Superior temporal gyrus (tissue), 1 donor: ENCODE data around the gene UPF1.

ENCODE experiments used
- DNase-seq: peaks from one replicate; pipeline ENCODE4 v3.0.0-alpha.2; 2016; ENCODE audit errors: extremely low spot score

UPF1 gene

DNA sequence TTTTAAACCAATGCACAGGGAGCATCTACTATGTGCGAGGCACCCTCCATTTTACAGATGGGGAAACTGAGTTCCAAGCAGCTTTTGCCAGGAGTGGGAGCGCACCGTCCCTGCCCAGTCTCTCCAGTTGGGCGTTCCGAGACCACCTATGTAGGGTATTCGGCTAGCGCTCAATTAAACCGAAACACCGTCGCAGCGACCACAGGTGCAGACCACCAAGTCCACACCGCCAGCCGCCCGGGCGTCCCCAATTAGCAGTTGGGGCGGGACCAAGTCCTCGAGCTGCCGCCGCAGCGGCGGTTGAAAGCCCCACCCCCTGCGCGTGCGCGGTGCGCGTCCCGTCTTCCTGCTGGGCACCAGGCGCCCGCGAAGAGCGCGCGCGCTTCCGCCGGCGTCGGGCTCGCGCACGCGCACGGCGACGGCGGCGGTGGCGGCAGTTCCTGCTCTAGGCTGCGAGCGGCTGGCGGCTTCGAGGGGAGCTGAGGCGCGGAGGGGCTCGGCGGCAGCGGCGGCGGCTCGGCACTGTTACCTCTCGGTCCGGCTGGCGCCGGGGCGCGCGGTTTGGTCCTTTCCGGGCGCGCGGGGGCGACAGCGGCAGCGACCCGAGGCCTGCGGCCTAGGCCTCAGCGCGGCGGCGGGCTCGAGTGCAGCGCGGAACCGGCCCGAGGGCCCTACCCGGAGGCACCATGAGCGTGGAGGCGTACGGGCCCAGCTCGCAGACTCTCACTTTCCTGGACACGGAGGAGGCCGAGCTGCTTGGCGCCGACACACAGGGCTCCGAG is at the start of gene UPF1:
UPF1 (plus strand) TSS at position 436 of the 782 bp plus-strand sequence; CDS start at position 687, 251 bp downstream.
- peak; percentile 91 for DNase-seq

GRCh38 chr19:18782559-18783225 is 49.1 kb upstream of the UPF1 start:
- no peak for DNase-seq

GRCh38 chr19:18783958-18784785 is 47.6 kb upstream of the UPF1 start:
- DNase-seq = no peak

DNA sequence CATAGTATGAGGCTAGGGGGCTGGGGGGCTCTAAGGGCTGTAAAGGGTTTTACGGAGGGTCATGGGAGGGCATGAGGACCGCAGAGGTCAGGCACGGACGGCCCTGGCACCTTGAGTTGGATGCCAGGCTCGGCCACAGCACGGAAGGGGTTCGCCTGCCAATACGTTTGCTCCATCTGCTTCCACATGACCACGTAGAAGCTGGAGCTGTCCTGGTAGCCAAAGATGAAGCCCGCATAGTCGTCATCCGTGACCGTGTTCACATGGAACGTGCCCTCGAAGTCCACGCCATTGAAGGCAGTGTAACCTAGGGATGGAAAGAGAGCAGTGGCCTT is 47.0 kb upstream of the UPF1 start:
- no peak for DNase-seq

GRCh38 chr19:18785179-18786124 is 46.3 kb upstream of the UPF1 start:
- DNase-seq = no peak

- no peak for DNase-seq
These were observed 43.0 kb upstream of the UPF1 start for GRCh38 chr19:18788529-18789421.

GRCh38 chr19:18789422-18789869 is 42.3 kb upstream of the UPF1 start:
- DNase-seq = no peak

GRCh38 chr19:18789883-18790565 is 41.7 kb upstream of the UPF1 start:
- DNase-seq = no peak

- no peak for DNase-seq
These were observed 41.0 kb upstream of the UPF1 start, which contains the start of gene COMP for GRCh38 chr19:18790566-18791314. Gene COMP (minus strand): TSS chr19:18791305. CDS start chr19:18791269, 36 bp downstream.

GRCh38 chr19:18791315-18791678 is 40.5 kb upstream of the UPF1 start:
- DNase-seq = no peak

DNA sequence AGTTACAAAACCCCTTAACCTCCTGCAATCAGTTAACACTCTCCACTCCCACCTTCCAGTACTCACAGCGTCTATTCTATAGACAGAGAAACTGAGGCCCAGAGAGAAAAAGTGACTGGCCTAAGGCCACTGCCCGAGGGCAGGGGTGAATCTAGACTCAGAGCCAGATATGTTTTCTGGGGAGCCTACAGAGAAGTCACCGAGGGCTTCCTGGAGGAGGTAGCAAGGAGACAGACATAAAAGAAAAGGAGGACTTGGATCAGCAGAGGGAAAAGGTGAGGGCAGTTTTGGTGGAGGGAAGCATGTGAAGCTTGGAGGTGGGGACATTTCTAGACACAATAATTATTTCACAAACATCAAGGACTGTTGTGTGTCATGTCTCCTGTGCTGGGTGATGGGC is 39.1 kb upstream of the UPF1 start:
- DNase-seq = no peak

DNA sequence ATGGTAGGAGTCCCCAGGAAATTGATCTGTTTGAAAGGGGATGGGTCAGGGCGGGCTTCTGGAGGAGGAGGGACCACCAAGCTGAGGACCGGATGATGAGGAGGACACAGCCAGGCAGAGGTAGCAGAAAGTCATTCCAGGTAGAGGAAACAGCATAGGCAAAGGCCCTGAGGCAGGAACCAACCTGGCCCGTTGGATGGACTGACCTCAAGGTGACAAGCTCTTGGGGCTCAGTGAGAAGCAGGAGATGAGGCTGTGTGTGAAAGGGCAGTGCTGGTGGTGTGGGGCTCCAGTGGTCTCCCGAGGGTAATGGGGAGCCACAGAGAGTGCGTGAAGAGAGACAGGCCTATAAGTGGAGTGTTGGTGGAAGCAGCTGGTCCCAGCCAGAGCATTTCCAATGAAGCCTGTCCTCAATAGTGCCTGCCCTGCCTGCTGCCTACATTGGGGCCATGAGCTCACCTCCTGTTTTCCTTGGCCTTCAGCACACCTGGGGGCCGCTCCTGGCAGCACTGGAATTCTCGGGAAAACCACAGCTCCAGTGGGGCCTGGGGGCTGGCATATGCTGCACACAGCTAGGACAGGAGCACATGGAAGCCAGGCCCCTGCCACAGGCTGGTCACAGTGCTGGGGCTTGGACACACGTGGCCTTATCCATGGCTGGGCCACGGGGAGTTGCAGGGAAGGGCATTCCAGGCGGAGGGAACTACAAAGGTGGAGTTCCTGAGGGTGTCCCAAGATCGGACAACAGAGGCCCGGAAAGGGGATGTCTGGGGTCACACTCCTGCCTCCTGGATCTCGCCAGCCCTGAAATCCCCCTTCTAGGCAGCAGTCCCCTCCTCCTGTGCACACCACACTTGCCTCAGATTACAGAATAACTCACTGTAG is 38.4 kb upstream of the UPF1 start:
- DNase-seq = no peak

GRCh38 chr19:18794029-18794313 is 37.8 kb upstream of the UPF1 start:
- DNase-seq = no peak

DNA sequence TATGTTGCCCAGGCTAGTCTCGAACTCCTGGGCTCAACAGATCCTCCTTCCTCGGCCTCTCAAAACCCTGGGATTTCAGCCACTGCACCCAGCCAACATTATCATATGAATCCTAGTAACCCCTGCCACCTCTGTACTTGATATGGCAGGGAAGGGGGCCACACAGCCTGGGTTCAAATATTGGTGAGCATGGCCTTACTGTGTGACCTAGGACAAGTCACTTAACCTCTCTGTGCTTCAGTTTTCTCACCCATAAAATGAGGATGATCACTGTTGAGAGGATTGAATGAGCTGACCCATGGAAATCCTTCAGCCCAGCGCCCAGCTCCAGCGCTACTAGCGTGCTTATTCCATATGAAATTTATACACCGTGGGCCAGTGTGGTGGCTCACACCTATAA is 37.1 kb upstream of the UPF1 start:
- DNase-seq = no peak

GRCh38 chr19:18795540-18795939 is 36.2 kb upstream of the UPF1 start:
- DNase-seq = no peak

- DNase-seq = no peak
These were observed 35.5 kb upstream of the UPF1 start for GRCh38 chr19:18796239-18796638.

- no peak for DNase-seq
These were observed 33.1 kb upstream of the UPF1 start for GRCh38 chr19:18798384-18799352.
